CD14-positive monocyte (primary cell): ENCODE results near the gene HS6ST3. TPM values are rescaled to one million over a fixed set of nuclear protein-coding genes. Genes with fewer than 3 reads are reported as not detected.

Source experiments
- DNase-seq, 3 donors: peaks; one replicate each; pipeline ENCODE4 v3.0.0-alpha.2; 2011 to 2022
- H2AFZ ChIP-seq: 2 replicates; pipeline ENCODE4 v1.6.0; 2012; ENCODE audit warnings: mild to moderate bottlenecking, low read depth, low read length, inconsistent platforms; ENCODE audit not compliant: insufficient read depth, poor library complexity, severe bottlenecking
- H3K27ac ChIP-seq, 2 donors: 1 replicate in 1 of 2; 2 replicates in 1 of 2; pipeline ENCODE4 v1.5.1; 2012 to 2013; ENCODE audit warnings: low read length in 2 of 2, control low read depth in 1 of 2, inconsistent platforms in 1 of 2, low read depth in 1 of 2, mild to moderate bottlenecking in 1 of 2
- H3K27me3 ChIP-seq, 2 donors: one replicate each; pipeline versions ENCODE4 v1.6.0 to v1.6.1; 2011 to 2013; ENCODE audit warnings: low read length in 2 of 2; ENCODE audit not compliant: control insufficient read depth in 2 of 2, insufficient read depth in 2 of 2
- H3K36me3 ChIP-seq, 2 donors: replicated peaks in 1 of 2; 1 replicate in 1 of 2; 2 replicates in 1 of 2; pipeline versions ENCODE4 v1.5.1 to v1.6.1; 2012 to 2013; ENCODE audit warnings: low read length in 2 of 2, control low read depth in 1 of 2, inconsistent platforms in 1 of 2, mild to moderate bottlenecking in 1 of 2; ENCODE audit not compliant: insufficient read depth in 2 of 2, control insufficient read depth in 1 of 2
- H3K4me1 ChIP-seq, 2 donors: 1 replicate in 1 of 2; 2 replicates in 1 of 2; pipeline versions ENCODE4 v1.5.1 to v1.6.1; 2012 to 2013; ENCODE audit warnings: low read length in 2 of 2, control low read depth in 1 of 2, inconsistent platforms in 1 of 2, mild to moderate bottlenecking in 1 of 2, moderate library complexity in 1 of 2; ENCODE audit not compliant: insufficient read depth in 2 of 2, control insufficient read depth in 1 of 2
- H3K4me2 ChIP-seq: replicated peaks from 2 replicates; pipeline ENCODE3; 2012; ENCODE audit warnings: low read length, moderate library complexity, mild to moderate bottlenecking; ENCODE audit not compliant: poor library complexity, severe bottlenecking; ENCODE audit errors: extremely low read depth
- H3K4me3 ChIP-seq, 3 experiments: fragments of 200-600 bp in 1 of 3; sonication (generic) in 1 of 3; replicated peaks in 1 of 3; 1 replicate in 2 of 3; 2 replicates in 1 of 3; pipeline ENCODE4 v1.5.1; 2011 to 2013; ENCODE audit warnings: low read length in 3 of 3, mild to moderate bottlenecking in 3 of 3, control low read depth in 2 of 3, low read depth in 2 of 3, inconsistent platforms in 1 of 3, moderate library complexity in 1 of 3
- H3K79me2 ChIP-seq: 2 replicates; pipeline ENCODE4 v1.6.0; 2012; ENCODE audit warnings: mild to moderate bottlenecking, control low read depth, inconsistent platforms, low read length, moderate library complexity; ENCODE audit not compliant: insufficient read depth
- H3K9ac ChIP-seq: 2 replicates; pipeline ENCODE4 v1.6.0; 2017; ENCODE audit warnings: low read length, mild to moderate bottlenecking; ENCODE audit not compliant: insufficient read depth, poor library complexity, severe bottlenecking
- H3K9me3 ChIP-seq, 2 donors: replicated peaks in 1 of 2; 1 replicate in 1 of 2; 2 replicates in 1 of 2; pipeline versions ENCODE4 v1.5.1 to v1.6.1; 2012 to 2013; ENCODE audit warnings: low read length in 2 of 2, control low read depth in 1 of 2; ENCODE audit not compliant: control insufficient read depth in 1 of 2, insufficient read depth in 1 of 2
- H4K20me1 ChIP-seq: 2 replicates; pipeline ENCODE4 v1.6.0; 2012; ENCODE audit warnings: mild to moderate bottlenecking, low read length, control low read depth, moderate library complexity; ENCODE audit not compliant: insufficient read depth
- H3K27ac Mint-ChIP-seq, 7 donors: one replicate each; pipeline ENCODE4 v1.8.0; 2020; ENCODE audit warnings: mild to moderate bottlenecking in 7 of 7, mixed read lengths in 7 of 7, moderate library complexity in 6 of 7, inconsistent platforms in 2 of 7
- H3K27me3 Mint-ChIP-seq, 3 donors: one replicate each; pipeline ENCODE4 v1.8.0; 2021 to 2022; ENCODE audit warnings: low read depth in 3 of 3, mild to moderate bottlenecking in 3 of 3, mixed read lengths in 3 of 3, moderate library complexity in 3 of 3, inconsistent platforms in 1 of 3
- H3K36me3 Mint-ChIP-seq, 2 donors: one replicate each; pipeline ENCODE4 v1.8.0; 2020; ENCODE audit warnings: mixed read lengths in 2 of 2, inconsistent platforms in 1 of 2, mild to moderate bottlenecking in 1 of 2
- H3K4me1 Mint-ChIP-seq: one replicate; pipeline ENCODE4 v1.8.0; 2020; ENCODE audit warnings: mild to moderate bottlenecking, mixed read lengths
- H3K4me3 Mint-ChIP-seq, 2 donors: one replicate each; pipeline ENCODE4 v1.8.0; 2020; ENCODE audit warnings: mild to moderate bottlenecking in 2 of 2, mixed read lengths in 2 of 2, moderate library complexity in 1 of 2
- H3K9me3 Mint-ChIP-seq, 7 donors: one replicate each; pipeline ENCODE4 v1.8.0; 2020 to 2022; ENCODE audit warnings: mixed read lengths in 7 of 7, mild to moderate bottlenecking in 6 of 7, moderate library complexity in 6 of 7, inconsistent platforms in 2 of 7
- WGBS: methylation state at CpG from one replicate; pipeline ENCODE4 v1.1.5; 2013; ENCODE audit warnings: missing lambda C conversion rate; ENCODE audit not compliant: insufficient coverage; 5-methylcytosine and 5-hydroxymethylcytosine counted together
- intact Hi-C, 2 donors: fragments of 100-400 bp; cut with micrococcal nuclease; formaldehyde crosslinking; loops; one replicate each; pipeline versions ENCODE4 v1.15.0 to v1.15.1; 2023
- polyA plus RNA-seq, 3 donors: library from polyadenylated mRNA; depleted of rRNA in 1 of 3; unstranded in 2 of 3; stranded (reverse) in 1 of 3; fragments of 300-500 nt in 2 of 3; fragments of >200 nt in 1 of 3; fragmentation: Illumina TruSeq in 2 of 3; gene quantifications; 1 replicate in 2 of 3; 2 replicates in 1 of 3; pipeline ENCODE4 v1.2.3, GENCODE V29; 2012 to 2021
- TF ChIP-seq, protein P1 (sequence below): fragments of 200-600 bp; IDR thresholded peaks from one replicate; pipeline ENCODE4 v1.8.0; 2022; ENCODE audit warnings: antibody characterized with exemption, mild to moderate bottlenecking

HS6ST3 gene
- polyA plus RNA-seq, 3 donors: not detected

DNA sequence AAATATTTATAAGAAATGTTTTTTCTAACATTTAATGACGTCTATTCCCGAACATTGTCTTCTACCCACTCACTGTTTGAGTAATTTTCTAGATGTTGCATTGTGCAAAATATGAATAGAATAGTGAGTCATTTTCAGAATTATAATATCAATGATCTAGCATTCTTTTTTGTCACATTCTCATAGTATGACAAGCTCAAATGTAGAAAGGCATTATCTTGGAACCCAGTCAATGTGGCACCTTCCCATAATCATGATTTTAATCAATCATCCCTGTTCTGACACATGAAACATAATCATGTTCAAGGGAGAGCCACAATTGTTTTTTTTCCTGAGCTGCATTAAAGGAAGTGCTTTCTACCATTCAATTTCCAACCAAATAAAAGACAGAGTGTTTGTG is 638.6 kb downstream of the HS6ST3 start:
- Mint-ChIP-seq H3K4me3 (no peak overlapping the region), H3K27me3 (peaks cover 0 to 2% (median 0%) of the 10 kb centered on the region in 3 donors), H3K27ac (no peak overlapping the region), H3K9me3 (peaks cover 4 to 12% (median 8%) of the 10 kb centered on the region in 7 donors), H3K36me3 (no peaks in the 10 kb centered on the region), H3K4me1 (no peaks in the 10 kb centered on the region)
- Histone ChIP-seq H3K4me3 (no peak overlapping the region), H3K4me1 (no peaks in the 10 kb centered on the region), H3K9ac (no peak overlapping the region), H3K36me3 (no peaks in the 10 kb centered on the region), H2AFZ (no peak overlapping the region), H3K27me3 (no peaks in the 10 kb centered on the region), H3K79me2 (no peaks in the 10 kb centered on the region), H3K4me2 (no peak overlapping the region), H4K20me1 (no peaks in the 10 kb centered on the region), H3K9me3 (peaks cover under 1 to 18% of the 10 kb centered on the region in 2 donors), H3K27ac (no peak overlapping the region)
- TF ChIP-seq, protein P1, sequence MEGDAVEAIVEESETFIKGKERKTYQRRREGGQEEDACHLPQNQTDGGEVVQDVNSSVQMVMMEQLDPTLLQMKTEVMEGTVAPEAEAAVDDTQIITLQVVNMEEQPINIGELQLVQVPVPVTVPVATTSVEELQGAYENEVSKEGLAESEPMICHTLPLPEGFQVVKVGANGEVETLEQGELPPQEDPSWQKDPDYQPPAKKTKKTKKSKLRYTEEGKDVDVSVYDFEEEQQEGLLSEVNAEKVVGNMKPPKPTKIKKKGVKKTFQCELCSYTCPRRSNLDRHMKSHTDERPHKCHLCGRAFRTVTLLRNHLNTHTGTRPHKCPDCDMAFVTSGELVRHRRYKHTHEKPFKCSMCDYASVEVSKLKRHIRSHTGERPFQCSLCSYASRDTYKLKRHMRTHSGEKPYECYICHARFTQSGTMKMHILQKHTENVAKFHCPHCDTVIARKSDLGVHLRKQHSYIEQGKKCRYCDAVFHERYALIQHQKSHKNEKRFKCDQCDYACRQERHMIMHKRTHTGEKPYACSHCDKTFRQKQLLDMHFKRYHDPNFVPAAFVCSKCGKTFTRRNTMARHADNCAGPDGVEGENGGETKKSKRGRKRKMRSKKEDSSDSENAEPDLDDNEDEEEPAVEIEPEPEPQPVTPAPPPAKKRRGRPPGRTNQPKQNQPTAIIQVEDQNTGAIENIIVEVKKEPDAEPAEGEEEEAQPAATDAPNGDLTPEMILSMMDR: no peak
- intact Hi-C loops: no loop called here
- no peak for DNase-seq
- no CpG with 5 or more reads among the region's 2 CpGs for WGBS

DNA sequence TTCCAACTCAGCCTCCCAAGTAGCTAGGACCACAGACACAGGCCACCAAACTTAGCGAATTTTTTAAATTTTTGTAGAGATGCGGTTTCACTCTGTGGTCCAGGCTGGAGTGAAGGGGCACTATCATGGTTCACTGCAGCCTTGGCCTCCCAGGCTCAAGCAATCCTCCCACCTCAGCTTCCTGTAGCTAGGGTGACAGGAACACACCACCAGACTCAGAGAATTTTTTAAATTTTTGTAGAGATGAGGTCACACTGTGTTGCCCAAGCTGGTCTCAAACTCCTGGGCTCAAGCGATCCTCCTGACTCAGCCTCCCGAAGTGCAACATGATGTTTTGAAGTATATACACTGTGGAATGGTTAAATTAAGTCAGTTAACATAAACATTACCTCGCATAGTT is 640.8 kb downstream of the HS6ST3 start:
- H3K79me2 ChIP-seq: no peaks in the 10 kb centered on the region
- peaks cover 6 to 17% of the 10 kb centered on the region in 2 donors for H3K9me3 ChIP-seq
- Mint-ChIP-seq H3K4me3 (no peak overlapping the region), H3K27ac (no peak overlapping the region), H3K9me3 (peaks cover 4 to 14% (median 11%) of the 10 kb centered on the region in 7 donors), H3K36me3 (no peaks in the 10 kb centered on the region), H3K27me3 (peaks cover 0 to 2% (median 0%) of the 10 kb centered on the region in 3 donors), H3K4me1 (no peaks in the 10 kb centered on the region)
- no peak overlapping the region for H3K4me2 ChIP-seq
- intact Hi-C loops: no loop called here
- no peak overlapping the region for H3K27ac ChIP-seq
- no peaks in the 10 kb centered on the region for H3K36me3 ChIP-seq
- no CpG with 5 or more reads among the region's 5 CpGs for WGBS
- H3K27me3 ChIP-seq: no peaks in the 10 kb centered on the region
- H4K20me1 ChIP-seq: no peaks in the 10 kb centered on the region
- no peak overlapping the region for H2AFZ ChIP-seq
- no peak overlapping the region for H3K4me3 ChIP-seq
- TF ChIP-seq, protein P1: no peak
- no peak overlapping the region for H3K9ac ChIP-seq
- no peak for DNase-seq
- H3K4me1 ChIP-seq: no peaks in the 10 kb centered on the region
